OCI-LY1 (cell line): ENCODE measurements around the gene PMEPA1.

Experiments
- H2AFZ ChIP-seq: fragments of 200-600 bp; sonication (generic), shearing (Covaris generic); 2 replicates; pipeline ENCODE4 v1.6.0; 2014; ENCODE audit warnings: antibody characterized with exemption, mild to moderate bottlenecking, low read length
- H3F3A ChIP-seq: fragments of 200-600 bp; sonication (generic), shearing (Covaris generic); 2 replicates; pipeline ENCODE4 v1.6.0; 2014; ENCODE audit warnings: mild to moderate bottlenecking, antibody characterized with exemption, low read length, moderate library complexity; ENCODE audit not compliant: insufficient read depth
- H3K27ac ChIP-seq: fragments of 200-600 bp; sonication (generic); 2 replicates; pipeline ENCODE4 v1.5.1; 2014; ENCODE audit warnings: low read length, mixed run types, mild to moderate bottlenecking, low read depth; ENCODE audit not compliant: poor library complexity, severe bottlenecking
- H3K27me3 ChIP-seq: fragments of 200-600 bp; sonication (generic); 2 replicates; pipeline ENCODE4 v1.6.0; 2014; ENCODE audit warnings: antibody characterized with exemption, mild to moderate bottlenecking, low read length, moderate library complexity; ENCODE audit not compliant: insufficient read depth
- H3K36me3 ChIP-seq: fragments of 200-600 bp; sonication (generic); 2 replicates; pipeline ENCODE4 v1.6.1; 2014; ENCODE audit warnings: mild to moderate bottlenecking, antibody characterized with exemption, low read length, moderate library complexity, mixed read lengths; ENCODE audit not compliant: insufficient read depth
- H3K4me1 ChIP-seq: fragments of 200-600 bp; sonication (generic); 2 replicates; pipeline ENCODE4 v1.5.1; 2014; ENCODE audit warnings: mild to moderate bottlenecking, low read length, moderate library complexity; ENCODE audit not compliant: insufficient read depth, severe bottlenecking
- H3K4me2 ChIP-seq: fragments of 200-600 bp; sonication (generic), shearing (Covaris generic); 2 replicates; pipeline ENCODE4 v1.6.1; 2014; ENCODE audit warnings: low read length
- H3K4me3 ChIP-seq: fragments of 200-600 bp; sonication (generic); 2 replicates; pipeline ENCODE4 v1.5.1; 2014; ENCODE audit warnings: low read length, low read depth, mild to moderate bottlenecking, mixed read lengths; ENCODE audit not compliant: poor library complexity, severe bottlenecking
- H3K79me2 ChIP-seq: fragments of 200-600 bp; shearing (Covaris generic); 2 replicates; pipeline ENCODE4 v1.6.1; 2016; ENCODE audit warnings: mixed run types, low read length, mixed read lengths; ENCODE audit not compliant: insufficient read depth
- H3K9ac ChIP-seq: fragments of 200-600 bp; sonication (generic), shearing (Covaris generic); 2 replicates; pipeline ENCODE4 v1.6.1; 2014; ENCODE audit warnings: mild to moderate bottlenecking, low read length, mixed read lengths
- H3K9me2 ChIP-seq: fragments of 200-600 bp; sonication (generic), shearing (Covaris generic); 2 replicates; pipeline ENCODE4 v1.6.1; 2014; ENCODE audit warnings: low read depth, mild to moderate bottlenecking, low read length, mixed read lengths
- H3K9me3 ChIP-seq: fragments of 200-600 bp; shearing (Covaris generic); 2 replicates; pipeline ENCODE4 v1.6.1; 2014; ENCODE audit warnings: low read length, mixed read lengths
- H4K20me1 ChIP-seq: fragments of 200-600 bp; sonication (generic), shearing (Covaris generic); 2 replicates; pipeline ENCODE4 v1.6.0; 2016; ENCODE audit warnings: mild to moderate bottlenecking, low read length; ENCODE audit not compliant: insufficient read depth
- EZH2 ChIP-seq: fragments of 200-600 bp; sonication (generic), shearing (Covaris generic); IDR thresholded peaks from 2 replicates; pipeline ENCODE4 v1.8.0; 2017; ENCODE audit warnings: borderline replicate concordance, mixed run types, mild to moderate bottlenecking, antibody characterized with exemption, low read length, moderate library complexity, mixed read lengths
- TF ChIP-seq, protein P1 (sequence below): fragments of 200-600 bp; sonication (generic), shearing (Covaris generic); IDR thresholded peaks from 2 replicates; pipeline ENCODE4 v1.5.1; 2017; ENCODE audit warnings: mild to moderate bottlenecking, antibody characterized with exemption, low read length, moderate library complexity, mixed read lengths

PMEPA1 gene

DNA sequence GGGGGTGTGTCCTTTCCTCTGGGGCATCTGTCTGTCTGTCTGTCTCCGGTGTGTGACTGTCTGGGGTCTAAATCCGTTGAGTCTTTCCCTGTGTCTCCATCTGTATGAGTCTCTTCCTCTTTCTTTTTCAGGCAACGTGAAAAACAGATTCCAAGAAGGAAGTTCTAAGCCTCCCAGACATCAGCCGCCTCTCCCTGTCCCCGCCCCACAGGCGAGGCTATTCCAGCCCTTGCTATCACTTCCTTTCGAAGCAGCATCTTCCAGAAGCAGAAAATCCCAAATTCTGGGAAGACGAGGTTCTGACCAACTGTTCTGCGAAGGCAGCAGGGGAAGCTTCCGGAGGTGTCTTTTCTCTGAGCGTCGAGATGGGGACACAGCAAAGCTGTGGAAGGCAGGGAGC is 34.0 kb downstream of the PMEPA1 start:
- Histone ChIP-seq H3K36me3 (no peaks in the 10 kb centered on the region), H3K4me2 (no peak overlapping the region), H3K4me1 (peaks cover 13% of the 10 kb centered on the region), H3K9ac (no peak overlapping the region), H3K9me3 (no peaks in the 10 kb centered on the region), H3K27ac (no peak overlapping the region), H3K9me2 (no peaks in the 10 kb centered on the region), H3F3A (no peaks in the 10 kb centered on the region), H2AFZ (no peak overlapping the region), H3K4me3 (no peak overlapping the region), H4K20me1 (no peaks in the 10 kb centered on the region), H3K27me3 (peaks cover 7% of the 10 kb centered on the region; the same call in 1 of the 2 replicates), H3K79me2 (no peaks in the 10 kb centered on the region)
- TF ChIP-seq, protein P1, sequence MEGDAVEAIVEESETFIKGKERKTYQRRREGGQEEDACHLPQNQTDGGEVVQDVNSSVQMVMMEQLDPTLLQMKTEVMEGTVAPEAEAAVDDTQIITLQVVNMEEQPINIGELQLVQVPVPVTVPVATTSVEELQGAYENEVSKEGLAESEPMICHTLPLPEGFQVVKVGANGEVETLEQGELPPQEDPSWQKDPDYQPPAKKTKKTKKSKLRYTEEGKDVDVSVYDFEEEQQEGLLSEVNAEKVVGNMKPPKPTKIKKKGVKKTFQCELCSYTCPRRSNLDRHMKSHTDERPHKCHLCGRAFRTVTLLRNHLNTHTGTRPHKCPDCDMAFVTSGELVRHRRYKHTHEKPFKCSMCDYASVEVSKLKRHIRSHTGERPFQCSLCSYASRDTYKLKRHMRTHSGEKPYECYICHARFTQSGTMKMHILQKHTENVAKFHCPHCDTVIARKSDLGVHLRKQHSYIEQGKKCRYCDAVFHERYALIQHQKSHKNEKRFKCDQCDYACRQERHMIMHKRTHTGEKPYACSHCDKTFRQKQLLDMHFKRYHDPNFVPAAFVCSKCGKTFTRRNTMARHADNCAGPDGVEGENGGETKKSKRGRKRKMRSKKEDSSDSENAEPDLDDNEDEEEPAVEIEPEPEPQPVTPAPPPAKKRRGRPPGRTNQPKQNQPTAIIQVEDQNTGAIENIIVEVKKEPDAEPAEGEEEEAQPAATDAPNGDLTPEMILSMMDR, result no peak
- TF ChIP-seq EZH2, result no peak

DNA sequence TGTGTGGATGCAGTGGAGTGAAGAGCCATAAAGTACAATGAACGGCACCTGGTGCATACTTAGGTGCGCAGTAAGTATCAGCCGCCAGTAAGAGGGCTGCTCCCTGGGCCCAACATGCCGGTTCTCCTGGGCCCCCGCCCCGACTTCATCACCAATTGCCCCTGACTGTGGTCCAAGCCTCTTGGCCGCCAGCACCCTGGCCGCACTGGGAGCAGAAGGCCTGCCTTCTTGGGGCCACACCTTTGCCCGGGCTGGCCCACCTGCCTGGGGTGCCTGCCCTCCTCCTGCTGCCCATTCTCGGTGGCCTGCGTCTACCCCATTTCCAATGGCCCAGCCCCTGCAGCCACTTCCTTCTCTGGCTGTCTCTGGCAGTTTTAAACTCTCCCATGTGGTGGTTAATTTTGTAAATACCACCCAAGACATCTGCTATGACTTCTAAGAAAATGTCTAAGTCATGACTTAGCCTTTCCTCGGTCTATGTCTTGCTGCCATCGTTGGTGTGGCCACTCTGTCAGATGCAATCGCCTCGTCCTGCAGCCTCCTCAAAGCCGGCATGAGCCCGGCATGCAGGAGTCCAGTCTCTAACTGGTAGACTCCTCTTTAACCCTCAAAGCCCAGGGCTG is 36.8 kb downstream of the PMEPA1 start:
- Histone ChIP-seq H3K4me2 (no peak overlapping the region), H3K9me3 (no peaks in the 10 kb centered on the region), H3K9ac (no peak overlapping the region), H3K27me3 (no peaks in the 10 kb centered on the region; the same call in 1 of the 2 replicates), H3K9me2 (no peaks in the 10 kb centered on the region), H3F3A (no peaks in the 10 kb centered on the region), H2AFZ (no peak overlapping the region), H3K4me1 (no peaks in the 10 kb centered on the region), H4K20me1 (no peaks in the 10 kb centered on the region), H3K36me3 (no peaks in the 10 kb centered on the region), H3K4me3 (no peak overlapping the region), H3K27ac (no peak overlapping the region), H3K79me2 (no peaks in the 10 kb centered on the region)
- TF ChIP-seq, protein P1, result no peak
- TF ChIP-seq EZH2, result no peak

DNA sequence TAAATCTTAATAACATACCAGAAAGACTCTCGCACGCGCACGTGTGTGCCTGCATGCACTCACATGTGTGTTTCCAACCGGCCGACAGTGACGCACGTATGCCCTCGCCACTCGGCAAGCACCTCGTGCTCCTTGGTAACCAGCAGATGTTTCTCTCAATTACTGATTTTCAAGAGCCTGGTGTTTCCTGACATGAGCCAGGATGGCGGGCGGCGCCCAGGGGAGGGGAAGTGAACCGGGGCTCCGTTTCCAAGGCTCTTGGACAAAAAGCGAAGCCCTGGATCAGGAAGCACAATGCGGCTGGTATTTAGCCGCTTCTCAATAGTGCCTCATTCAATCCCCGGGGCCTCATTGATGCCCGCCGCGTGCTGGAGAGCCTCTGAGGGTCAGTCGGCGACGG is 37.7 kb downstream of the PMEPA1 start:
- Histone ChIP-seq H2AFZ (no peak overlapping the region), H3F3A (no peaks in the 10 kb centered on the region), H3K9me3 (no peaks in the 10 kb centered on the region), H3K4me1 (no peaks in the 10 kb centered on the region), H3K4me3 (no peak overlapping the region), H3K27me3 (peaks cover under 1% of the 10 kb centered on the region; the same call in 1 of the 2 replicates), H4K20me1 (no peaks in the 10 kb centered on the region), H3K36me3 (no peaks in the 10 kb centered on the region), H3K27ac (no peak overlapping the region), H3K79me2 (no peaks in the 10 kb centered on the region), H3K9me2 (no peaks in the 10 kb centered on the region), H3K9ac (no peak overlapping the region), H3K4me2 (no peak overlapping the region)
- TF ChIP-seq, protein P1, result no peak
- no peak for TF ChIP-seq EZH2
